ENCODE measurements around the gene LHFPL3.

The LHFPL3 gene

DNA sequence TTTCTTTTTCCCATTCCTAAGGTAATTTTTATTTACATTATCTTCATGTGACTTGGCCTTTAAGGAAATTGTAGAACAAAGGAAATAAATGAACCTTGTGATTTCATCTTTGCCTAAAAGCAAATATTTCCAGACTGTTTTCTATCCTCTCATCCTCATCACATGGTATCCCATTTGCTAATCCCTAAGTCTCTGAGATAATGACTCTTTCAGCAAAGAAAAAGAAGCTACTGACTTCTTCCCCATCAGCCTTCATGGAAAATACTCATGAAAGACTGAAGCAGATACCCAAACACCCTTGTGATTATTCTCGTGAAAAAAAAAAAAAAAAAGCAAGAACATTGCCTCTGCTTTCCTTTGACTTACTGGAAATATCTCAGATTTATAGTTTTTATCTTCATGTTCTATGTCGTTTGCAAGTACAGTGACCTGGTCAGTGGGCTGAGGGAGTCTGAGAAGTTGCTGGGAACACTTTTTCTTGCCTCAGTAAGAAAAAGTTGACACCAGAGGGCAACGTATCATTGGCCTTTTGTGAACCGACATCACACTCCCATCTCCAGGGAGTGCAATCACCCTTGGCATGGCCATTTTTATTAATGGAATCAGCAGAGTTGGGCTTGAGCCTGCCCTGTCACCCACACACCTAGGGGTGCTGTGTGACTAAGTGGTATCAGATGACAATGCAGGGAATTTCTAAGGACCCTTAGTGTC is 439.6 kb downstream of the LHFPL3 start:
- TF ChIP-seq CTCF (IDR thresholded peaks at IDR 0.05), result no peak
- no peak overlapping the region for H3K27ac Mint-ChIP-seq
- H3K4me3 Mint-ChIP-seq, result no peak overlapping the region
- H3K4me1 Mint-ChIP-seq, result peaks cover 6% of the 10 kb centered on the region
- peaks cover 9% of the 10 kb centered on the region for H3K27me3 Mint-ChIP-seq (ENCODE audit: low read depth, poor library complexity)
- no peaks in the 10 kb centered on the region for H3K9me3 Mint-ChIP-seq
- DNase-seq, result no peak
- no peaks in the 10 kb centered on the region for H3K36me3 Mint-ChIP-seq (ENCODE audit: low read depth)

DNA sequence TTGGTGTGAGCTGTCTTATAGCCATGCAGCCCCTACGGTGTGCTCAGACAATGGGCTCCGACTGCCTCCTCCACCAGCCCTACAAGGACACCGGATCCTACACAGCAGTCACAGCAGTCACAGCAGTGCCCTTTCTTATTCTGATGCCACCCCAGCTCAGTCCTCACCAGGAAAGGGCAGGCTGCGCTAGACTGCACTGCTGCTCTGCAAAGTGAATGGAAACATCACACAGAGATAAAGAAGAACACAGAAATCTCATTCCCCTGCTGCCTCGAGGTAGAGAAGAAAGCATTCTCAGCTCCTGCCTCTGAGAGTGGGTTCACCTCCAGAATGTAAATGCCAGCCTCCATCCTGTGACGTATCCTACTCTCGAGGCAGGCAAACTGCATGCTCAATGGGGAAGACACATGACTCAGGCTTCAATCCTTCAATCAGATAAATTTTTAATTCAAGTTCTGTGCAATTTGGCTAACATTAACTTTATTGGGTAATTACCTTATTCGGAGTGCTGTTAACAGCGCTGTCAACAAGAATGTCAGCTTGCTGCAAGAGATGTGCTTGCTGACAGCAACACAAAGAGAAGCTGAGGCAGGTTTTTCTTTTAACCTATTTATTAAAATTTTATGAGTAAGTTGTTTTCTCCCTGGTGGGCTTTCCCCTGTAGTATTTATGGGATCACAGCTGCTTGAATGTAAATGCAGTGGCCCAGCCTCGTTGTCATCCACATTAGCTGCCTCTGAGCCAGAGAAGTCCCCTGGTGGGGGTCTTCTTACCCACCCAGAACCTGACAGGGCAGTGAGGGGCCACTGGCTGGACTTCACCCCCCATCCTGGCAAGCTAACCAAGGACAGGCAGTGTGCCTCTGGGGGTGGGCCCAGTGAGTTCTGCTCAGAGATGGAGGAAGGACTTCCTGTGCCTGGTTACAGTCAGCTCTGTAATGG is 444.3 kb downstream of the LHFPL3 start:
- Mint-ChIP-seq H3K27ac (no peak overlapping the region), H3K36me3 (ENCODE audit: low read depth) (no peaks in the 10 kb centered on the region)
- no peak for DNase-seq

GRCh38 chr7:104773796-104774195 is 445.4 kb downstream of the LHFPL3 start:
- Mint-ChIP-seq H3K27me3 (ENCODE audit: low read depth, poor library complexity) (peaks cover 5% of the 10 kb centered on the region), H3K27ac (no peak overlapping the region), H3K9me3 (no peaks in the 10 kb centered on the region), H3K4me1 (peaks cover 6% of the 10 kb centered on the region), H3K36me3 (ENCODE audit: low read depth) (no peaks in the 10 kb centered on the region), H3K4me3 (no peak overlapping the region)
- TF ChIP-seq CTCF (IDR thresholded peaks at IDR 0.05), result no peak
- DNase-seq, result no peak

More for the DNA sequence above, 444.3 kb downstream of the LHFPL3 start:
- no peak for TF ChIP-seq CTCF (IDR thresholded peaks at IDR 0.05)
- peaks cover 9% of the 10 kb centered on the region for H3K27me3 Mint-ChIP-seq (ENCODE audit: low read depth, poor library complexity)
- peaks cover 6% of the 10 kb centered on the region for H3K4me1 Mint-ChIP-seq
- no peak overlapping the region for H3K4me3 Mint-ChIP-seq
- no peaks in the 10 kb centered on the region for H3K9me3 Mint-ChIP-seq

DNA sequence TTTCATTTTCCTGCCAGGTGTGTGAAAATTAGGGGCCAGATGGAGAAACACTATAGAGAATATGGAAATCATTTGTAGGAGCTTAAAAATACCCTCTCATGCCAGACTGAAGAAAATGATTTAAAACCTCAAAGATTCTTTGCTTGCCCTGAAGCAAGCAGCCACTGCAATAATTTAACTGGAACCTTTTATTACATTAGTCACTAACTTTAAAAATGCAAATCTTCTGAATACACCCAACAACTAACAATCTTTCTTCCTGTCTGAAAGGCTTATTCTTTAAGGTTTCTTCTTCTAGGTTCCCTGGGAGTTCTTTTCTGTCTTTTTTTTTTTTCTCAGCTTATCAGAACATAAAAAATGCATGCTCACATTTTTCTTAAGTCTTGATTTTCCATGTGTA is 447.1 kb downstream of the LHFPL3 start:
- Mint-ChIP-seq H3K9me3 (no peaks in the 10 kb centered on the region), H3K27me3 (ENCODE audit: low read depth, poor library complexity) (peaks cover 5% of the 10 kb centered on the region), H3K4me3 (no peak overlapping the region), H3K36me3 (ENCODE audit: low read depth) (no peaks in the 10 kb centered on the region), H3K27ac (no peak overlapping the region), H3K4me1 (peaks cover 6% of the 10 kb centered on the region)
- no peak for TF ChIP-seq CTCF (IDR thresholded peaks at IDR 0.05)
- no peak for DNase-seq

GRCh38 chr7:104777301-104777800 is 448.9 kb downstream of the LHFPL3 start:
- H3K36me3 Mint-ChIP-seq (ENCODE audit: low read depth), result no peaks in the 10 kb centered on the region
- DNase-seq, result no peak
- H3K9me3 Mint-ChIP-seq, result no peaks in the 10 kb centered on the region
- no peak for TF ChIP-seq CTCF (IDR thresholded peaks at IDR 0.05)
- no peak overlapping the region for H3K27ac Mint-ChIP-seq
- H3K27me3 Mint-ChIP-seq (ENCODE audit: low read depth, poor library complexity), result no peaks in the 10 kb centered on the region
- H3K4me3 Mint-ChIP-seq, result no peak overlapping the region
- peaks cover 4% of the 10 kb centered on the region for H3K4me1 Mint-ChIP-seq
